PC-9 (cell line): Measurements from ENCODE around the gene NKPD1. TPM values are rescaled to one million over a fixed set of nuclear protein-coding genes. Genes with fewer than 3 reads are reported as not detected.

ENCODE experiments used
- BruUV-seq: library from RNA; stranded (reverse); fragments of 400-500 nt; replicated peaks from 2 replicates; lab custom pipeline; 2021; lab: Mats Ljungman, UMichigan
- CTCF ChIA-PET: fragments of 300-600 bp; sonication (Branson Sonifier 250); formaldehyde crosslinking; loops from one replicate; lab custom pipeline; 2022; ENCODE audit warnings: antibody characterized with exemption; lab: Charles Lee
- POLR2A ChIA-PET: fragments of 300-600 bp; sonication (Branson Sonifier 250); formaldehyde crosslinking; loops from one replicate; lab custom pipeline; 2022; ENCODE audit warnings: antibody characterized with exemption; ENCODE audit not compliant: unreplicated experiment; lab: Charles Lee
- DNase-seq, 2 experiments: peaks; one replicate each; pipeline versions ENCODE4 v3.0.0 to v3.0.0-alpha.2; 2015 to 2022; ENCODE audit warnings: mixed read lengths in 1 of 2
- H2AFZ ChIP-seq: fragments of 200-600 bp; sonication (generic); 2 replicates; pipeline ENCODE4 v1.8.1; 2017; ENCODE audit warnings: antibody characterized with exemption
- H3F3A ChIP-seq: fragments of 200-600 bp; sonication (generic); 2 replicates; pipeline ENCODE4 v1.8.1; 2017; ENCODE audit warnings: antibody characterized with exemption, mild to moderate bottlenecking, low read depth; ENCODE audit not compliant: insufficient read depth
- H3K27ac ChIP-seq: fragments of 200-600 bp; sonication (generic); 2 replicates; pipeline ENCODE4 v1.6.1; 2016; ENCODE audit warnings: mixed run types
- H3K27me3 ChIP-seq: fragments of 200-600 bp; sonication (generic); 2 replicates; pipeline ENCODE4 v1.6.1; 2016; ENCODE audit warnings: low read depth, mixed run types; ENCODE audit not compliant: insufficient read depth
- H3K36me3 ChIP-seq: fragments of 200-600 bp; sonication (generic); 2 replicates; pipeline ENCODE4 v1.6.1; 2016; ENCODE audit warnings: low read depth, mixed run types
- H3K4me1 ChIP-seq: fragments of 200-600 bp; sonication (generic); replicated peaks from 2 replicates; pipeline ENCODE4 v1.6.1; 2016; ENCODE audit warnings: mixed run types; ENCODE audit not compliant: insufficient read depth
- H3K4me2 ChIP-seq: fragments of 200-600 bp; sonication (generic); 2 replicates; pipeline ENCODE4 v1.6.1; 2017; ENCODE audit warnings: mixed run types
- H3K4me3 ChIP-seq: fragments of 200-600 bp; sonication (generic); 2 replicates; pipeline ENCODE4 v1.6.1; 2016; ENCODE audit warnings: mixed run types
- H3K79me2 ChIP-seq: fragments of 200-600 bp; sonication (generic); 2 replicates; pipeline ENCODE4 v1.6.1; 2017; ENCODE audit warnings: low read depth, mixed run types
- H3K9me2 ChIP-seq: fragments of 200-600 bp; sonication (generic); 2 replicates; pipeline ENCODE4 v1.8.1; 2017; ENCODE audit warnings: mild to moderate bottlenecking; ENCODE audit not compliant: insufficient read depth
- H3K9me3 ChIP-seq: fragments of 200-600 bp; sonication (generic); 2 replicates; pipeline ENCODE4 v1.8.1; 2016; ENCODE audit warnings: low read depth; ENCODE audit not compliant: insufficient read depth
- H4K20me1 ChIP-seq: fragments of 200-600 bp; sonication (generic); 2 replicates; pipeline ENCODE4 v1.8.1; 2017; ENCODE audit not compliant: insufficient read depth
- EZH2 ChIP-seq: fragments of 200-600 bp; sonication (generic); IDR thresholded peaks from 2 replicates; pipeline ENCODE4 v1.8.0; 2017; ENCODE audit warnings: antibody characterized with exemption, low read depth
- intact Hi-C: fragments of 100-400 bp; cut with micrococcal nuclease; formaldehyde crosslinking; loops from one replicate; pipeline ENCODE4 v1.10.0; 2022; ENCODE audit not compliant: unreplicated experiment
- total RNA-seq: library from RNA; stranded (reverse); gene quantifications from 2 replicates; pipeline ENCODE4 v1.2.3, GENCODE V29; 2021
- TF ChIP-seq, protein P1 (sequence below): fragments of 200-600 bp; sonication (generic); conservative IDR thresholded peaks from 2 replicates; pipeline ENCODE4 v1.6.1; 2017; ENCODE audit warnings: mixed run types, antibody characterized with exemption, mild to moderate bottlenecking, moderate library complexity

NKPD1 gene
- total RNA-seq, 1 experiment from 2014 or later: 0.37 TPM

DNA sequence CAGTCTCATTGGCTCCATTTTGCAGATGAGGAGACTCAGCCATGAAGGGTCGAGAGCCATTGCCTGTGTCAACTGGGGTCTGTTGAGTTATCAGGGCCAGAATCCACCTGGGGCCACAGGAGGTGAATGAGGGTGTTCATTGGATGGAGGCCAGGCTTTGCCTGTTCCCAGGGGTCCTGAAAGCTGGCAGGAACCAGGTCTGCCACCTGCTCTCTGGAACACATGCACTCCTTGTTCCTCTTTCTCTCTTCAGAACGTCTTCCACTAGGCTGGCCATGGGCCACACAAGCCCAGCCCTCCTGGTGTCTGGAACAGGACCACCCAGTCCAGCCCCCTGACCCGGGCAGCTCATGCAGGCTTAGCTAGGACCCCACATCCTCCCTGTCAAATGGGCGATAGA lies 46.7 kb downstream of the NKPD1 start:
- H3K9me2 ChIP-seq: no peaks in the 10 kb centered on the region
- peaks cover 63% of the 10 kb centered on the region for H4K20me1 ChIP-seq
- no peak overlapping the region for H2AFZ ChIP-seq
- no peaks in the 10 kb centered on the region for H3K9me3 ChIP-seq
- peaks cover 88% of the 10 kb centered on the region for H3K79me2 ChIP-seq
- intact Hi-C loops: no loop called here
- no peak overlapping the region for H3K4me3 ChIP-seq
- H3K4me2 ChIP-seq: peak overlapping the region; percentile 52; the same call in 1 of the 2 replicates
- no peak for DNase-seq
- no peaks in the 10 kb centered on the region for H3K36me3 ChIP-seq
- no peak overlapping the region for H3K27ac ChIP-seq
- H3F3A ChIP-seq: no peaks in the 10 kb centered on the region; the same call in 1 of the 2 replicates
- H3K27me3 ChIP-seq: no peaks in the 10 kb centered on the region
- CTCF ChIA-PET: no interaction called here
- no TSS peak for BruUV-seq
- peaks cover 26% of the 10 kb centered on the region for H3K4me1 ChIP-seq
- no peak for TF ChIP-seq EZH2
- TF ChIP-seq, protein P1, sequence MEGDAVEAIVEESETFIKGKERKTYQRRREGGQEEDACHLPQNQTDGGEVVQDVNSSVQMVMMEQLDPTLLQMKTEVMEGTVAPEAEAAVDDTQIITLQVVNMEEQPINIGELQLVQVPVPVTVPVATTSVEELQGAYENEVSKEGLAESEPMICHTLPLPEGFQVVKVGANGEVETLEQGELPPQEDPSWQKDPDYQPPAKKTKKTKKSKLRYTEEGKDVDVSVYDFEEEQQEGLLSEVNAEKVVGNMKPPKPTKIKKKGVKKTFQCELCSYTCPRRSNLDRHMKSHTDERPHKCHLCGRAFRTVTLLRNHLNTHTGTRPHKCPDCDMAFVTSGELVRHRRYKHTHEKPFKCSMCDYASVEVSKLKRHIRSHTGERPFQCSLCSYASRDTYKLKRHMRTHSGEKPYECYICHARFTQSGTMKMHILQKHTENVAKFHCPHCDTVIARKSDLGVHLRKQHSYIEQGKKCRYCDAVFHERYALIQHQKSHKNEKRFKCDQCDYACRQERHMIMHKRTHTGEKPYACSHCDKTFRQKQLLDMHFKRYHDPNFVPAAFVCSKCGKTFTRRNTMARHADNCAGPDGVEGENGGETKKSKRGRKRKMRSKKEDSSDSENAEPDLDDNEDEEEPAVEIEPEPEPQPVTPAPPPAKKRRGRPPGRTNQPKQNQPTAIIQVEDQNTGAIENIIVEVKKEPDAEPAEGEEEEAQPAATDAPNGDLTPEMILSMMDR: no peak
- POLR2A ChIA-PET: no interaction called here

DNA sequence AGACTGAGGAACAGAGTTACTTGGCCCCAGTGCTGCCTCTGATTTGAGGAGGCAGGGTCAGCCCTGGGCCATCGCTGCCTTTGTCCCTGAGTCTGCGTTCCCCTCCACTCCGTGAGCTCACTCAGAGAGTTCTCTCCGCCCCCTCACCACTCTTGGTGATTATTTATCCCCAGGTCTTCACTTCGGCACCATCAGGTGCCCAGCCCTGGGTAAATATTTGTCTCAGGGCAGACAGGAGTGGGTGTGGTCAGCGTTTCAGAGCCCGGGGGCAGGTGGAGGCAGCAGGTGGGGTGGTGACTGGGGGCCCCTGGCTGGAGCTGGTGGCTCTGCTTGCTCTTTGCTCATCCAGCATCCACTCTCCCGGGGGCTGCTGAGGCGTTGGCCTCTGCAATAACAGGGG lies 47.2 kb downstream of the NKPD1 start:
- POLR2A ChIA-PET: no interaction called here
- H3F3A ChIP-seq: no peaks in the 10 kb centered on the region; the same call in 1 of the 2 replicates
- CTCF ChIA-PET: interaction anchor here (0.9 to 1.0 kb wide), 2 partner anchors 10 to 11 kb away, joined by 4 to 5 read pairs; no protein-coding TSS in a partner anchor

DNA sequence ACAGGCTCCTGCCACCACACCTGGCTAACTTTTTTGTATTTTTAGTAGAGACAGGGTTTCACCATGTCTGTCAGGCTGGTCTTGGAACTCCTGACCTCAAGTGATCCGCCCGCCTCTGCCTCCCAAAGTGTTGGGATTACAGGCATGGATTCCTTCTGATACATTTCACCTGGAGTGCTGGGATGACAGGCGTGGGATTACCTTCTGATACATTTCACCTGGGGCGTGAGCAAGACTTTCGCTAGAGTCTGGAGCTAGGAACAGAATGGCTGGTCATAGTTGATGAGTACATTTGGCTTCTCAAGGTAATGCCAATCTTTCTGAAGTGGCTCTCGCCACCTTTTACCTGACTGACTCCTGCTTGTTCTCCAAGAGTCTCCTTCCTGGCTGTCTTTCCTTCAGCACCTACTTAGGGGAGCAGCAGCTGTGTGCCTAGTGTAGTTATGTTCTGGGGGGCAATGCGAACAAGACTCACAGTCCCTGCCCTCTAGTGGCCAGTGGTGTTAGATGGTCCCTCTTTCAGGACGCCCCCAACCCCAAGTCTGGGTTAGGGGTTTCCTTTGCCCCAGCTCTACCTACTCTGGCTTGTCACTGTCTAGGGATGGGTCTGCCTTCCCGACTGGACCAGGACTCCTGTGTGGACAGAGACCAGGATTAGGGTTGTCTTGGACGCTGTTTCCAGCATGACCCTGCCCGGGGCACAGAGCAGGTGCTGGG lies 48.5 kb downstream of the NKPD1 start:
- BruUV-seq: no TSS peak
- DNase-seq: no peak
- TF ChIP-seq, protein P1: no peak
- TF ChIP-seq EZH2: no peak
- no peaks in the 10 kb centered on the region for H3K36me3 ChIP-seq
- POLR2A ChIA-PET: no interaction called here
- H3K9me2 ChIP-seq: no peaks in the 10 kb centered on the region
- H3K9me3 ChIP-seq: no peaks in the 10 kb centered on the region
- no peaks in the 10 kb centered on the region; the same call in 1 of the 2 replicates for H3F3A ChIP-seq
- no peaks in the 10 kb centered on the region for H3K27me3 ChIP-seq
- no peak overlapping the region for H3K27ac ChIP-seq
- peaks cover 26% of the 10 kb centered on the region for H3K4me1 ChIP-seq
- H3K4me3 ChIP-seq: no peak overlapping the region
- no peak overlapping the region for H2AFZ ChIP-seq
- H3K4me2 ChIP-seq: peak overlapping the region; percentile 52; the same call in 1 of the 2 replicates
- intact Hi-C loops: no loop called here
- peaks cover 89% of the 10 kb centered on the region for H3K79me2 ChIP-seq
- CTCF ChIA-PET: interaction anchor here (0.9 kb wide), 1 partner anchor 9 kb away, joined by 5 read pairs; no protein-coding TSS in a partner anchor
- peaks cover 67% of the 10 kb centered on the region for H4K20me1 ChIP-seq

More for the DNA sequence above, 47.2 kb downstream of the NKPD1 start:
- Histone ChIP-seq H3K4me3 (no peak overlapping the region), H3K9me3 (no peaks in the 10 kb centered on the region), H3K36me3 (no peaks in the 10 kb centered on the region), H2AFZ (no peak overlapping the region), H3K9me2 (no peaks in the 10 kb centered on the region), H3K27me3 (no peaks in the 10 kb centered on the region), H3K79me2 (peaks cover 88% of the 10 kb centered on the region), H4K20me1 (peaks cover 65% of the 10 kb centered on the region), H3K4me1 (peaks cover 26% of the 10 kb centered on the region), H3K27ac (no peak overlapping the region), H3K4me2 (peak overlapping the region; percentile 52)
- no peak for TF ChIP-seq EZH2
- TF ChIP-seq, protein P1: no peak
- intact Hi-C loops: no loop called here
- no TSS peak for BruUV-seq
- peak; percentile 46 to 66 for DNase-seq

Other genes starting within 250 kb of the NKPD1 start
- 27.4 and 31.1 TPM in 2 replicates for gene APOC1, start 246.4 kb downstream of the NKPD1 start, total RNA-seq
- gene APOC4, start 218.7 kb downstream of the NKPD1 start, total RNA-seq: not detected in 2 replicates
- gene APOC2, start 214.9 kb downstream of the NKPD1 start, total RNA-seq: not detected in 2 replicates
- 98.2 and 111 TPM in 2 replicates for gene CLPTM1, start 205.6 kb downstream of the NKPD1 start, total RNA-seq
- gene RELB, start 159.5 kb downstream of the NKPD1 start, total RNA-seq: 5.8 and 10.6 TPM in 2 replicates
- 74.1 and 76.8 TPM in 2 replicates for gene CLASRP, start 121.9 kb downstream of the NKPD1 start, total RNA-seq
- 3.1 and 3.7 TPM in 2 replicates for gene ZNF296, start 84.5 kb downstream of the NKPD1 start, total RNA-seq
- gene GEMIN7, start 81.7 kb downstream of the NKPD1 start, total RNA-seq: 29.6 and 30.6 TPM in 2 replicates
- gene PPP1R37, start 67.8 kb downstream of the NKPD1 start, total RNA-seq: 41.1 and 49.5 TPM in 2 replicates
- gene TRAPPC6A, start 17.3 kb upstream of the NKPD1 start, total RNA-seq: 61.6 and 104 TPM in 2 replicates
- gene BLOC1S3, start 17.8 kb upstream of the NKPD1 start, total RNA-seq: 11.5 and 17.8 TPM in 2 replicates
- gene EXOC3L2, start 84.4 kb upstream of the NKPD1 start, total RNA-seq: not detected in 2 replicates
- gene MARK4, start 90.3 kb upstream of the NKPD1 start, total RNA-seq: 49.4 and 85.8 TPM in 2 replicates
- gene CKM, start 161.9 kb upstream of the NKPD1 start, total RNA-seq: not detected in 2 replicates
- 20.6 and 30.7 TPM in 2 replicates for gene KLC3, start 179.8 kb upstream of the NKPD1 start, total RNA-seq
- 26.1 and 33.1 TPM in 2 replicates for gene ERCC2, start 209.6 kb upstream of the NKPD1 start, total RNA-seq
- gene PPP1R13L, start 244.1 kb upstream of the NKPD1 start, total RNA-seq: 113 and 121 TPM in 2 replicates
- 9.6 and 11.5 TPM in 2 replicates for gene POLR1G, start 245.7 kb upstream of the NKPD1 start, total RNA-seq